Lower leg skin (tissue), 3 donors: ENCODE data around the gene ALS2.

Experiments
- POLR2A ChIP-seq, 2 donors: fragments of 450-650 bp; IDR thresholded peaks; one replicate each; pipeline ENCODE4 v1.6.1; 2016 to 2017; ENCODE audit warnings: antibody characterized with exemption in 2 of 2, mild to moderate bottlenecking in 1 of 2, moderate library complexity in 1 of 2
- TF ChIP-seq, protein P1 (sequence below), 3 donors: fragments of 450-650 bp; IDR thresholded peaks; one replicate each; pipeline ENCODE4 v1.5.1; 2016; ENCODE audit warnings: antibody characterized with exemption in 3 of 3, mild to moderate bottlenecking in 3 of 3, moderate library complexity in 2 of 3

DNA sequence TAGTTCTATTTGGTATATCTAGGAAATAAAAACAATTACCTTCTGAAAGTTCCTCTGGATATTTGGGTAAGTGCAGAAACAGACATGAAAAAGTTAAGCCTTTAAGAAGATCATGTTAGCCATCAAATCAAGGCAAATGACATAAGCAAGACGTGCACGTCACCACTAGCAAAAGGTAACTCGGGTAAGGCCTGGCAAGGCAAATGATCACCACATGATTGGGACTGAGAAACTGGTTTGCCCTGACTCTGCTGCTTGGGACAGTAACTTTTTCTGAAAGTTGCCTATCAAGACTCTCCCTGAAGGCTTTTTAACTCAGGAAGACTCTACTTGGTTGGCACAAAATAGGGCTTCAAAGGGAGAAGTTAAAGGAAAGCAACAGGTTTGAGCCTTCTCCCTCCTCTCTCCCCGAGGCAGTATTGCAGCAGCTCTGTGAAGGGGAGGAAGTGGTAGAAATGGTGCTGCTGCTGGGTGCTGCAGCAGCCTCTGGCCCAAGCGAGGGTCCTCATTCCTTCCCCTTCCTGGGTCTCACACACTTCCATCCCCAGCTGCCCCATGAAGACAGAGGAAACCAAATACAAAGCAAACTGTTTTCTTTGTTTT lies 120.3 kb downstream of the ALS2 start:
- TF ChIP-seq, protein P1, sequence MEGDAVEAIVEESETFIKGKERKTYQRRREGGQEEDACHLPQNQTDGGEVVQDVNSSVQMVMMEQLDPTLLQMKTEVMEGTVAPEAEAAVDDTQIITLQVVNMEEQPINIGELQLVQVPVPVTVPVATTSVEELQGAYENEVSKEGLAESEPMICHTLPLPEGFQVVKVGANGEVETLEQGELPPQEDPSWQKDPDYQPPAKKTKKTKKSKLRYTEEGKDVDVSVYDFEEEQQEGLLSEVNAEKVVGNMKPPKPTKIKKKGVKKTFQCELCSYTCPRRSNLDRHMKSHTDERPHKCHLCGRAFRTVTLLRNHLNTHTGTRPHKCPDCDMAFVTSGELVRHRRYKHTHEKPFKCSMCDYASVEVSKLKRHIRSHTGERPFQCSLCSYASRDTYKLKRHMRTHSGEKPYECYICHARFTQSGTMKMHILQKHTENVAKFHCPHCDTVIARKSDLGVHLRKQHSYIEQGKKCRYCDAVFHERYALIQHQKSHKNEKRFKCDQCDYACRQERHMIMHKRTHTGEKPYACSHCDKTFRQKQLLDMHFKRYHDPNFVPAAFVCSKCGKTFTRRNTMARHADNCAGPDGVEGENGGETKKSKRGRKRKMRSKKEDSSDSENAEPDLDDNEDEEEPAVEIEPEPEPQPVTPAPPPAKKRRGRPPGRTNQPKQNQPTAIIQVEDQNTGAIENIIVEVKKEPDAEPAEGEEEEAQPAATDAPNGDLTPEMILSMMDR (IDR thresholded peaks at IDR 0.05) = no peak
- no peak for TF ChIP-seq POLR2A (IDR thresholded peaks at IDR 0.05)
